GM18517 (cell line): Measurements from ENCODE around the gene RYR3.
"Not testable (repeated sequence)": the region's sequence is repeated elsewhere in the genome, so short reads cannot be mapped to it uniquely, and the experiment has no call there.

ENCODE experiments used
- ATAC-seq: cut with Tn5 transposase; IDR thresholded peaks from one replicate; pipeline ENCODE4 v1.9.1; 2021; ENCODE audit warnings: mild to moderate bottlenecking, moderate library complexity; ENCODE audit not compliant: unreplicated experiment

The RYR3 gene

DNA sequence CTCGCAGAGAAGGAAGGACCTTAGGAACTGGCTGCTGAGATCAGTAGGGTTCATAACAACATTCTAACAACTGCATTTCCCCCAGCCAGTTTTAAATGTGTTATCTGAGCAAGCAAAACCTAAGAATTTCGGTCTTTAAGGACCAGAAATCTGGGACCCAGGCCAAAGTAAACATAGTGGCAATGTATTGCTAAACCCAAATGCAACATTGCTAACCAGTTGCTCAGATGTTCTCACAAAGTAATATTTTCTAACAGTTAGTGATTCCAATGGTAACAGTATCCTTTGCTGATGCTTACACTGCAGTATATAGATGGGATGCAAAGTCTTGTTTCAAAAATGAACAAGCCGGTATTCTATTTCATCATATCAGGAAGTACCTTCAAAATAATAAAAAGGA lies 254.3 kb downstream of the RYR3 start:
- ATAC-seq: no peak

DNA sequence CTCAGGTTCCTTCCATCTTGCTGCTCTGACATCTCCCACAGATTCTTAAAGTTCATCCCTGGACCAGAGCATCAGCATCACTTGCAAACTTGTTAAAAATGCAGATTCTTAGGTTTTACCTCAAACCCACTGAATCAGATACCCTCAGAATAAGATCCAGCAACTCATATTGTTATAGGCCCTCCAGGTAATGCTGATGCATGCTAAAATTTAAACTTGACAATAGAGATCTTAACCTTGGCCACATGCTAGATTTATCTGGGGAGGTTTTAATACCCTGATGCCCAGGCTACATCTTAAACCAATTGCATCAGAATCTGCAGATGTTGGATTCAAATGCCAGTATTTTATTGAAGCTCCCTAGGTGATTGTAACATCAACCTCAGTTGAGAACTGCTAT lies 256.9 kb downstream of the RYR3 start:
- no peak for ATAC-seq

DNA sequence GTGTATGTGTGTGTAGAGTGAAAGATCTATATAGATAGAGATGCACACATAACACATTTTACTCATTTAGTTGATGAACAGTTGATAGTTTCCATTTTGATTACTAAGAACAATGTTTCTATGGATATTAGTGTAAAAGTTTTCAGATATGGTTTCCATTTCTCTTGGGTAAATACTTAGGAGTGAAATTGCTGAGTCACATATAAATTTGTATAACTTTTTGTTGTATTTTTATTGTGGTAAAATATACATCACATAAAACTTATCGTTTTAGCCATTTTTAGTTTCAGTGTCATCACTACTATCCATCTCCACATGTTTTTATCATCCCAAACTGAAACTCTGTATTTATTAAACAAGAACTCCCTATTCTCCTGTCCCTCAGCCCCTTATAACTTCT lies 258.3 kb downstream of the RYR3 start:
- ATAC-seq: no peak

DNA sequence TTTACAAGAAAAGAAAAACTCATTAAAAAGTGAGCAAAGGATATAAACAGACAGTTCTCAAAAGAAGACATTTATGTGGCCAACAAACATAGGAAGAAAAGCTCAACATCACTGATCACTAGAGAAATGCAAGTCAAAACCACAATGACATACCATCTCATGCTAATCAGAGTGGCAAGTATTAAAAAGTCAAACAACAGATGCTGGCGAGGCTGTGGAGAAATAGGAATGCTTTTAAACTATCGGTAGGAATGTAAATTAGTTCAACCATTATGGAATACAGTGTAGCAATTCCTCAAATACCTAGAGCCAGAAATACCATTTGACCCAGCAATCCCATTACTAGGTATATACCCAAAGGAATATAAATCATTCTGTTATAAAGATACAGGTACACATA lies 267.1 kb downstream of the RYR3 start:
- not testable (repeated sequence) for ATAC-seq

DNA sequence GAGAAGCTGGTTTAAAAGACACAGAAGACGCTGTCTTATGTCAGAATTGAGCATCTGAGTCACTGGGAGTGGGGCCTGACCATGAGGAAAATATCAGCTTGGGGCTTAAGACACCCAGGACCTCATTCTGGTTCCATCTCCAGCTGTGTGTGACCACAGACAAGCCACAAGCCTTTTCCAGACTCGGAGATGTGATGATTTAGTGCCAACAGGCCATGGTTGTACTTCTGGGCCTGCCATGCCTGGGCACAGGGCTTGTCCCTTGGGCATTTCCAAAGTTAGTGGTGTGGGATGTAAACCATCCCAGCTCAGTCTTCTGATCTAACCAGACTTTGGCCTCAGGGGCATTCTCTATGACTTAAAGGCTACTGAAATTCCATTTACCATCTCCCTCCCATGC lies 269.8 kb downstream of the RYR3 start:
- ATAC-seq: no peak

DNA sequence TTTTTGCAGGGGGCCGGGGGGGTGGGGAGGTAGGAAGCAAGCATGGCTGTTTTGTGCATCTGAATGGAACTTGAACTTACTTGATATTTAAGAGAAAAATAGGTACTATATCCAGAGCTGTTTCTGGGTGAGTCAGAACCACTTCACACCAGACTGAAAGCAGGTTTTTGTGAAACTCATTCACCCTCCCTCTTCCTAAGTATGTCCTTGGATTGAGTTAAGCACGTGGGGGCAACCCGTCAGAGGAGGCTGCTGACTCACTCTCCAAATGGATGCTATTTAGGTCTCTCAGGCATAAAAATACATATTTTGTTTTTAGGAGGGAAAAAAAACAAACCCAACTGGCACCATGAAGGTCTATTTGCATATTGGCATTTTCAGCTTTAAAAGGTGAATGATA lies 270.3 kb downstream of the RYR3 start:
- ATAC-seq: no peak

DNA sequence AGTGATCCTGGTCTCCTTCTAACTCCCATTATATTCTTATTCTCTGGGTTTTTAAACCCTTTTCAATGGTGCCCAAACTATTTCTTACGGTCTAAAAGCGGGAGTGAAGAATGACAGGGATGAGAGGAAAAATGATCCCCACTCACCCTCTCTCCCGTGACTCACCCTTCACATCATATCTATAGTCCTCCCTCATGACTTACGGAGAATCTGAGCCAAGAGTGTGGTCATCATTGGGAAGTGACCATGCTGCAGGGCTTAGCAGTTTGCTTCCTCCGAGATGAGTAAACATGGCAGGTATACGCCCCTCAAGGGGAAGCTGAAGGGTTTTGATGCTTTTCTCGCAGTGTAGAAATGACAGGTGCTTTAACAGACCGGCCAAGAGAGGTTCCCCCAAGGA lies 274.0 kb downstream of the RYR3 start:
- no peak for ATAC-seq

DNA sequence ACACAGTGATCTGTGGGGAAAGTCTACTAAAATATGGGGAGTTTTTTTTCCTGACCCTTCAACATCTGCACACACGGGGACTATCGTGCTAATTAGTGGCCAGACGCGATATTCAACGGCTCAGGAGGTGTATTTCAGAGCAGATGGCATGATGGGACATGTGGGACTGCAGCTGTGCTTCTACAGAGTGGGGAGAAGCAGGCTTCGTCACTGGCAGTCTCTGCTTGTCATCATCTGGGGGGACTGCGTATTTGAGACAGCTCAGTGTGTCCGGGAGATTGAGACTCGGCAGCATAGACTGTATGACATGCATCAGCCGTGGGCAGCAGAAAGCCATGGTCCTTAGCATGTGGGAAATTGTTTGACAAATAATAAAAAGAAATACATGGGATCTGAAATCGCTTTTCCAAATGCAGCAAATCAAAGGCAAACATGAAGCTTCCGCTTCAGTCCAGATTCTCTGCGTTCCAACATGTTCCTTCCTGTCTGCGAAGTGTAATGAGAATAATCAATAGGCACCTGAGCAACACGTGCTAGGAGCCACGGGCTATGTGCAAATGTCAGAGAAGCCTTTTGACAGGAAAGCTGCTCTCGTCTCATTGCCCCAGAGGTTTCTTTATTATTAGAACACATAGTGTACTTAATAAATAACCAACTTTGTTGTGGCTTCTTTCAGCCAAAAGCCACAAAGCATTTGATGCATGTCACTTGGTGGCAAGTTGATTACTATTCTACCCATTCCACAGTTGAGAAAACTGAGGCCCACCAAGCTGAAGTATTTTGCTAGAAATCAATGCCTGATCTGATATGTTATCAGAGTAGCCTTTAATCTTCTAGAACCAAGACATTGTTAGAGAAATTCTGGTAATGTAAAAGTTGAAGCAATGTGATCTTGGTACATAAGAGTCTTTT lies 276.3 kb downstream of the RYR3 start:
- no peak for ATAC-seq

DNA sequence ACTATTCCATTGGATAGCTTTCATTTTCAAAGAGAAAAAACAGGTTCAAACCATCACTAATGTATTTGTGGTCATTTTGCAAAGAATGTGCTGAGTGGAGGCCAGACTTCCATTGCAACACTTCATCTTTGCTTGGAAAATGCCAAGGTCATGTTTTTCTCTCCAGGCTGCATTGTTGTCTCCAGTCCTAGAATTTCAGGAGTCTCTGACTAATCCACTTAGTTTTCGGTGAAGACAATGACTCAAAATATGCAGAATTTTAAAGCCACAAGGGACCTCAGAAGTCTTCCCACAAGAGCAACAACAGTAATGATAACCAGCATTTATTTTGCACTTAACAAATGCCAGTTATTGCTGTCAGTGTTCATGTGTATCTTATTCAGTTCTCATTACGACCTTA lies 277.0 kb downstream of the RYR3 start:
- ATAC-seq: no peak

DNA sequence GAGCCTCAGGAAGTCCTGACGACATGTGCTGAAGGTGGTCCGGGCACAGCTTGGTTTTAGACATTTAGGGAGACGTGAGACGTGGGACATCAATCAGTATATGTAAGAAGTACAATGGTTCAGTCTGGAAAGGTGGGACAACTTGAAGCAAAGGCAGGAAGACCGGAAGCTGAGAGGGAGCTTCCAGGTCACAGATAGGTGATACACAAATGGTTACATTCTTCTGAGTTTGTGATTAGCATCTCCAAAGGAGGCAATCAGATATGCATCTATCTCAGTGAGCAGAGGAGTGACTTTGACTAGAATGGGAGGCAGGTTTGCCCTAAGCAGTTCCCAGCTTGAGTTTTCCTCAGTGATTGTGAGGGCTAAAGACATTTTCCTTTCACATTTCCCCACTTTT lies 282.1 kb downstream of the RYR3 start:
- no peak for ATAC-seq

DNA sequence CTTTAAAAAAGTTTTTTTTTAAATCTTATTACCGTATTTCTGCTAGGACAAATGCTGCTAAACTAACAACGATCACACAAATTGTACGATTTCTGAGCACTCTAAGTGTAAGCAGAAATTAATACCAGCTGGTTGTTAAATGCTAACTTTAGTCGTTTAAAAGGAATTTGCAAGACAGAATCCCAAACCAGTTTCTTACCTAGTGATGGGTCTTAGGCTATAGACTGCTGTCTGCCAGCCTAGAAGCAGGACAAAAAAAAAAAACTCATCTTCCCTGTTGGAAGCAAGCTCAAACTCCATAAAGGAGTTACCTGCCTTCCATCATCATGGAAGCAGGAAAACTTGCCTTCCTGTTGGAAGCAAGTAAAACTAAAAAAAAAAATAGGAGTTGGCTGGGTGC lies 287.6 kb downstream of the RYR3 start:
- ATAC-seq: not testable (repeated sequence)

DNA sequence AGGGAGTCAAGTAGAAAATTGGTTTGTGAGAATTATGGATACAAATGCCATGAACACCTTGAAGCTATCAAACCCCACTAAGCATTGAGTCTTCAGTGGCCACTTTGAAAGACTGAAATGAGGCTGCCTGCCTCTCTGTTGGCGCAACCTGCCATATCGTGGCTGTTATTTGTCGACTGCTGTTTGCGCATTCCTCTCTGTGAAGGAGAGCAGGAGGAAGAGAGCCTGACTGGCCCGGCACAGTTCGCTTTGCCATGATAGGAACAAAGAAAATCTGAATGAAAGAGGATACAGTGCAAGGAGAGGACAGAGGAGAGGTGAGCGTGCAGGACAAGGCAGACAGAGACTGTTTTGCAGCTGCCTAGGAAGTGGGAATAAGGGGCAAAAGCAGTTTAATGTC lies 289.4 kb downstream of the RYR3 start:
- no peak for ATAC-seq

DNA sequence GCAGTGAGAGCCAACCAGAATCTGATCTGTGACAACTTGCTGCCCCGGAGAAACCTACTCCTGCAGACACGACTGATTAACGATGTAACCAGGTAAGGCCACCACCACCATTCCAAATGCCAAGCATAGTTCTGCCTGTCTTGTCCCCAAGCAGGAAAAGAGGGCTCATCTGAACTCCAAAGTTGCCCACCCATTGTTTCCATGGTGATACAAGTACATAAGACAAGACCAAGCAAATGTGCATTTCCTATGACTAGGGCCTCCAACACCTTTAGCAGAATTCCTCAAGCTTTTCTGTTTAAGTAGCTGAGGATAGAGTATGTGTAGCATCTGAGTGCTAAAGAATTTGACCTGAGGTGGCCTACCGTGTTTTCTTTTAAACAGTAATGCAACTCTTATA lies 290.7 kb downstream of the RYR3 start:
- ATAC-seq: no peak

DNA sequence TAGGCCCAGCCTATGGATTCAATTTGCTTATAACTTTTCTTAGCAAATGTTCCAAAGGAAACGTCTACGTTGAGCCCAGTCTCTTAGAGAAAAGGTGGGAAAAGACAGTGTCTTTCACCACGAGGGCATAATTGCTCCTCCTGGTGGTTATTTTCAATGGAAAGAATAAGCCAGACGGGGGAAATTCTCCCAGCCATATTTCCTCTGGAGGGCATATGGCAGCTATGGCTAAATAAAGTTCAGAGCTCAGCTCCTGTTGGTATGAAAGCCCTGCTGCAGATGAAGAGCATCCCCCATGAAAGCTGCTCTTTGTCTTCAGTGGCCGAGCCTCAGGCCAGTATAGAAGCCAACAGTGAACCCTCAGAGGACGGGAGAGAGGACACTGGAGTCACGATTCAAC lies 297.9 kb downstream of the RYR3 start:
- ATAC-seq: no peak

DNA sequence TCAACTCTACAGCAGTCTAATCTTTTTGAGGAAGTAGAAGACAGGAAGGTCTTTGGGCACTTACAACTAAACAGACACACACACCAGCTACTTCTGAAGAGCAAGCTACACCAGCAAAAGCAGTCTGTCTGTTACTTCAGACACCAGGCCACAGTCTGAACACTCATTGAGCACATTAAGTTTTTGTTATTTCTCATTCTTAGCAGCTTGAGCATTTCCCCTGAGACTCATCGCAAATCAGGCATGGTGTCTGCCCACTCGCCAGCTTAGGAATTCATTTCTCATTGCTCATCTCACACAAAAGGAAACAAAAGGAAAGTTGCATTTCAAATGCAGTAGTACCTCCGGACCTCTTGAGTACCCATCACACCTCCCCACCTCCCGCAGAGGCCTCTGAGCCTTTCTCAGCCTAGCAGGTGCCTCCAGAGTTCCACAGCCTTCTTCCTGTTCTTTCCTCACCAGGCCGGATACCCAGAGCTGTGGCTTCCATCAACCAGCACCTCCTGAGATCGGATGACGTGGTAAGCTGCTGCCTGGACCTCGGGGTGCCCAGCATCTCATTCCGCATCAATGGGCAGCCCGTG lies 302.0 kb downstream of the RYR3 start:
- no peak for ATAC-seq

DNA sequence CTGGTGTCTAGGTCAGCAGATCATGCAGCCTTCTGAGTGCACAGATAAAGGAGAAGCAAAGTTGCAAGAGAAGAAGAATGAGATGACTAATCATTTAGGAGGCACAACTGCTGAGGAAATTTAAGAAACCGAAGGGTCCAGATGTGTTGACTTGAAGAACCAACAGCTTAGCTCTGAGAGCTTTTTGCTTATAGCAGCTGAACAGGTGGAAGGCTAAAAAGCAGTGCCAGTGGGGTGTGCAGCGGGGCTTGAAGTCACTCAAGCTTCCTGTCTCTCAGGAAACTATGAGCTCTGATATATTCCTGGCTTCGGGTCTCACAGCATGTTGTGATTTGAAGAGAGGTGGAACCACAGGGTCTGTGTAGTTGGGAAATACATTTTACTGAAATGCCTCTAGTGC lies 305.7 kb downstream of the RYR3 start:
- no peak for ATAC-seq

DNA sequence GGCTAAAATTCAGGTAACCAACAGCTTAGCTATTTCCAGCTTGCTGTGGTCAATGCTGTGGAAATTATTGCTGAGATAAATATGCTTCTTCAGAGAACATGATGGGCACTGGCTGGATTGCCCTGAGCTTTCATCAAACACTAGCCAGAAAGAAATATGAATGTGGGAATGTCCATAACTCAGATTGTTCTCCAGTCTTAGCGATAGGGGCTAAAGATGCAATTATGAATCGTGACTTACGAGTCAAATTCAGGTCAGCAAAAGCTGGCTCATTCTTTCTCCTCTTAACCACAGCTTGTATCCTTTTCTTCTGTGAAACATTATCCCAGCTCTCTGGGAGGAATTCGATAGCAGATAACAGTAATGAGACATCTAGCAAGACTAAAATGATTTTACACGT lies 307.6 kb downstream of the RYR3 start:
- no peak for ATAC-seq

DNA sequence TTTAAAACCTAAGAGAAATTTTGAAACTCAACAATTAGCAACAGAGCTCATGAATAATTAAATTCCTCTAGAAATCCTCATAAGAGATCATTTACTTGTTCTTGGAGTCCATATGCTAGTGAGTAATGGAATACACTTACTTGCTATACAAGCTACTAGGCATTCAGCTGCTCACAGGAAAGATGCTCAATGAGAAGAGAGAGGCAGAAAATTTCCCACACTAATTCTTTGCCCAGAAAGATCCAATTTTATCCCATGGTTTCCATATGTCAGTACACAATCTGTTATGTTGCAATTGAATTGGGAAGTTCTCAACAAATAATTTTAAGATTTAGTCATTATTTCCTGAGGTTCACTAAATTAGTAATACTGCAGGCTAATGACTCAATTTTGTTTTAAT lies 310.4 kb downstream of the RYR3 start:
- no peak for ATAC-seq

DNA sequence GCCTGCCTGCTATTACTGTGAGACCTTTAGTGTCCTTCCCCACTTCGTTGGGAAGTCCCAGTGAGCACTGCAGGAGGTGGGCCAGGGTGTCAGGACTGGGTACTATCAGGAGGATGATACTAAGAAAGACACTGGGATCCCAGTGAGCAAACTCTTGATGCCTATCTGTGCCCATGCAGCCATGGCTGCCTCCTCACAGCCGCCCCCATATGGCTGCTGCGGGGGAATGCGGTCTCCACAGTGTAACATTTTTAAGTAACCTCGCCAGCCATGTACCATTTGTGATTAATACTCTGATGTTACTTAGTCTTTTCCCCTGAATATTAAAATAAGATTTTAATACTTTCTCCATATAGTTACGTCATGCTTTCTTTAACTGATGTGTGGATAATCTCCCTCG lies 312.2 kb downstream of the RYR3 start:
- ATAC-seq: no peak

DNA sequence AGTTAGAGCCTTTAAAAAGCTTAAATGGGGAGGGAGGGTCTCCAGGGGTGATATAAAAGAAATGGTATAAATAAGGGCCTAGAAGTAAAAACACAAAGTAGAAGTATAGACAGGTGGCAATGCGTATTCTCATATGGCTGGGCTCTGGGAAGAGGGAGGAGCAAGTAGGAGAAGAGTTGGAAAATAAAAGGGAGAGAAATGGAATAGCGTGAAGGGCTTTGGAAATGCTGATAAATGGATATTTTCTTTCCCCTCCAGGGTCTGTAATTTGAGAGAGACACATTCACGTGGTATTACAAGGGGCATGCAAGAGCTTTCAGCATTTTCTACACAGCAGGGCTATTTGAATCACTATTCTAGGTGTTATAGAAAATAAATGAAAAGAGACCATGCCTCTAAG lies 313.7 kb downstream of the RYR3 start:
- no peak for ATAC-seq

DNA sequence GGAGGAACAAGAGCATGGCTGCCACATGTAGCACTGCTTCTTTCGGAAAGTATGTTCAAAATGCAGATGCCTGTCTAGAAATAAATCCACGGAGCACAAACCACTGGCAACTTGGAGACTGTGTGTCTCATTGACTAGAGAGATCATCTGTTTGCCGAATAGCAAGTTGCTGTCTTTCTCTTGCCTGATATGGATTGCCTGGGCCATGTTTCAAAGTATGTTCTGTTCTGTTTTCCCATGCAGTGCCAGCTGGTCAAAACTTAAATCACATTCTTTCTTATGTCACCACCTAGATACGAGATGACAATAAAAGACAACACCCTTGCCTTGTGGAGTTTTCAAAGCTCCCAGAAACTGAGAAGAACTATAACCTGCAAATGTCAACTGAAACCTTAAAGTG lies 318.9 kb downstream of the RYR3 start:
- no peak for ATAC-seq

DNA sequence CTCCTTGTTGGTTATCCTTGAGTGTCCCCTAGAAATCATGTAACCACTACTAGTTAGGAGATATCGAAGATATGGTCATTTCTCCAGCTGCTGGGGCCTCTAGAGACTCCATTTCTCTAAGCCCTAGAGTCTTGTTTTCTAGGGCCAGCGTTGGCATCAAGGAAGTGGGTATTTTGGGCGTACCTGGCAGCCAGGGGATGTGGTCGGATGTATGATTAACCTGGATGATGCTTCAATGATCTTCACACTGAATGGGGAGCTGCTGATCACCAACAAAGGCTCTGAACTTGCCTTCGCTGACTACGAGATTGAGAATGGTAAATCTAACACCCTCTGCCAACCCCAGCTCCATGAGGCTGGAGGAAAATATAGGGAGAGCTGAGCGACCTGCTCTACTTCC lies 325.5 kb downstream of the RYR3 start:
- no peak for ATAC-seq

DNA sequence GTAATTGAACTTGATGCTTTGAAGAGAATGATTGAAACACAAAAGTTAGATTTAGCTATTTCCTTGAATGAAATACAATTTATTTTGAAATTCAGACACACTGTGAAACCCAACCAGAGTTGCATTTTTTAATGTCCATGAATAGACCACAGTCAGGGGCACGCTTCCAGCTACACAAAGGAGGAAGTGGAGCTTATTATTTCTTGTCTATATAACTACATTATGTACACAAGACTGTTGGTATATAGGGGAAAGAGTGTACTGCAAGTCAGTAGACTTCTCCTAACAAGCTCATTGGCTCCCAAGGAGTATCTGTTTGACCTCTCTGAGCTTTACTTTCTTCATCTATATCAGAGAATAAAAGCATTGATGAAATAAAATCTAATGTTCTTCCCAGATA lies 326.2 kb downstream of the RYR3 start:
- no peak for ATAC-seq
